Natural killer cell treated with Interleukin-12 subunit alpha and Interleukin-12 subunit beta and Interleukin-15 and Interleukin-18, amount 100 ng/mL, for 72 hours (primary cell): ENCODE data around the gene FBRSL1. TPM values are rescaled to one million over a fixed set of nuclear protein-coding genes. Genes with fewer than 3 reads are reported as not detected.

ENCODE experiments used
- ATAC-seq, 2 donors: fragments of 150-1000 bp; cut with Tn5 transposase in 1 of 2; sonication (Bioruptor Pico), chemical (Tn5 transposase) in 1 of 2; 2 replicates each; pipeline ENCODE4 v1.10.0; 2021
- DNase-seq: peaks from one replicate; pipeline ENCODE4 v3.0.0; 2022; ENCODE audit warnings: low spot score
- H3K27ac Mint-ChIP-seq, 2 donors: 1 replicate in 1 of 2; 2 replicates in 1 of 2; pipeline ENCODE4 v1.8.0; 2022; ENCODE audit warnings: mixed read lengths in 2 of 2, mild to moderate bottlenecking in 1 of 2, moderate library complexity in 1 of 2
- H3K27me3 Mint-ChIP-seq, 2 donors: 1 replicate in 1 of 2; 2 replicates in 1 of 2; pipeline ENCODE4 v1.8.0; 2022; ENCODE audit warnings: mixed read lengths in 2 of 2
- H3K36me3 Mint-ChIP-seq: one replicate; pipeline ENCODE4 v1.8.0; 2022; ENCODE audit warnings: mixed read lengths
- H3K4me1 Mint-ChIP-seq, 2 donors: 1 replicate in 1 of 2; 2 replicates in 1 of 2; pipeline ENCODE4 v1.8.0; 2022; ENCODE audit warnings: low read depth in 2 of 2, mixed read lengths in 2 of 2, mild to moderate bottlenecking in 1 of 2
- H3K4me3 Mint-ChIP-seq: one replicate; pipeline ENCODE4 v1.8.0; 2022; ENCODE audit warnings: mixed read lengths
- H3K9me3 Mint-ChIP-seq: 2 replicates; pipeline ENCODE4 v1.8.0; 2022; ENCODE audit warnings: mixed read lengths
- total RNA-seq, 2 donors: library from RNA; stranded (reverse); gene quantifications; one replicate each; pipeline ENCODE4 v1.2.3, GENCODE V29; 2022

FBRSL1 gene
- total RNA-seq, 2 donors from 2014 or later, result 38.0 to 91.5 TPM

DNA sequence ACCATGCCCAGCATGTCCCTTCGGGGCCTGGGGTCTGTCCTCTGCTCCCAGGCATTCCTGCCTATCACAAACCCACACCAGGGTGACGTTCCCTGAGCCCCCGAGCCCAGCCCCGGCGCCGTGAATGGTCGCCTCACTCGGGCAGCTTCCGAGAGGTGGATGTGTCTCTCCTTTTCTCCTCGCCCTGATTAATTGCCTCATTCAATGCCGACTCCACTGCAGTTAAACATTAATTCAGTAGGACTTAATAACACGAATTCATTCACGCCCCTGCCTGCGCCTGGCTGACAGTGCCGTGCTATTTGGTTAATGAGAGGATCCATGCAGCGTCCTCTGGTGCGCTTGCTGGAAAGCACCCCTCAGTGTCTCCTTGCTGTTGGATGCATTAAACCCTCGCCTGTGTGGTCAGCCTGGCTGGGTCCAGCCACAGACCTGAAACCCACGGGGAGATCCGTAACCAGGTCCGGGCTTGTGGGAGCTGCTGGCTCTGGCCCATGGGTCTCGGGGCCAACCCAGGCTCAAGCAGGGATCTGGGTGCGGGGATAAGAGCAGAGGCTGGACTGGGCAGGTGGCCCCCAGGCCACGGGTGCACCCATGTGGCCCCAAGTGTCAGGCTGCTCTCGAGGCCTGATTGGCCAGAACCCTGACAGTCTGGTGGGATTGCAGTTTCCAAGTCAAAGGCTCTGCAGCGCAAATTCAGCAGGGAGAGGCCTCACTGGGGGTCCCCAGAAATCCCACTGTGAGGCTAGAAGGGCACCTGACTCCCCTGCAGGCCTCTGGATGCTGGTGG, 55.4 kb downstream of the FBRSL1 start:
- H3K4me3 Mint-ChIP-seq, result no peak overlapping the region
- H3K9me3 Mint-ChIP-seq, result no peaks in the 10 kb centered on the region
- no peak overlapping the region for H3K27ac Mint-ChIP-seq
- no peaks in the 10 kb centered on the region for H3K36me3 Mint-ChIP-seq
- ATAC-seq (no peak), DNase-seq (no peak)
- H3K27me3 Mint-ChIP-seq, result no peaks in the 10 kb centered on the region
- H3K4me1 Mint-ChIP-seq, result peaks cover 5 to 6% of the 10 kb centered on the region in 2 donors

DNA sequence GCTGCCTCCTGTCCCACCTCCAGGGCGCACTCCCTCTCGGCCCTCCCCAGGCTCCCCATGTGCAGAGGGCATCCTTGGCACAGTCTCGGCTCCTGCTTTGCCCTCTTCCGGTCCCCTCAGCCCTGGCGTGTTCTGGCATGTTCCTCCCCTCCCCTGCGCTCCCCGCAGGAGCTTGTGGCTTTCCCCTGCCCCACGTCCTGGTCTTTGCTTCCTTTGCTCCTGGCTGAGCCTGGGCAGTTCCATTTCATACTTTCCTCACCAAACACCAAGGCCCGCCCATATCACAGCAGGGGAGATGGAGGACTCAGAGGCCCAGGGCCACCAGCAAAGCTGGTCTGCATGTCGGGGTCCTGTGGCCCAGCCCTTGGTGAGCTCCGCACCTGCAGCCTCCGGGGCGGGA, 56.0 kb downstream of the FBRSL1 start:
- H3K27me3 Mint-ChIP-seq, result no peaks in the 10 kb centered on the region
- H3K27ac Mint-ChIP-seq, result no peak overlapping the region
- ATAC-seq, result no peak
- H3K4me1 Mint-ChIP-seq, result peaks cover 5 to 6% of the 10 kb centered on the region in 2 donors
- H3K36me3 Mint-ChIP-seq, result no peaks in the 10 kb centered on the region
- DNase-seq, result no peak
- H3K9me3 Mint-ChIP-seq, result no peaks in the 10 kb centered on the region
- H3K4me3 Mint-ChIP-seq, result no peak overlapping the region

DNA sequence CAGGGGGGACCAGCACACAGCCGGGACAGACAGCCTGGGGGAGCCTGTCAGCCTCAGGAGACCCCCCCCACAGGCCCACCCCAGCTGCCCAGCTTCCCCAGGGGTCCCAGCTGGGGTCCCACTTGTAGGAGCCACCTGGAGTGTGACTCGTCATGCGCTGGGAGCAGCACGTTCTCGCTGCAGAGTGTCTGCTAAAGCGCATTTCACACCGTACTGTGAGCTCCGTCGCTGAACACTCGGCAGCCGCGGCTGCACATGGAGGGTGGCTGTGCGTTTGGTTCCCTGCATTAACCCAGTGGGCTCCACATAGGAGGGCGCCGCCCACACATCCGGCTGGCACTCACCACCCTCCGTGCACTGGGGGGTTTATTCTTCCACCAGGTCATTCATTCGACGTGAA, 56.7 kb downstream of the FBRSL1 start:
- DNase-seq, result no peak
- H3K9me3 Mint-ChIP-seq, result no peaks in the 10 kb centered on the region
- ATAC-seq, result no peak
- no peaks in the 10 kb centered on the region for H3K36me3 Mint-ChIP-seq
- no peak overlapping the region for H3K4me3 Mint-ChIP-seq
- H3K4me1 Mint-ChIP-seq, result peaks cover 5 to 6% of the 10 kb centered on the region in 2 donors
- no peak overlapping the region for H3K27ac Mint-ChIP-seq
- H3K27me3 Mint-ChIP-seq, result no peaks in the 10 kb centered on the region

DNA sequence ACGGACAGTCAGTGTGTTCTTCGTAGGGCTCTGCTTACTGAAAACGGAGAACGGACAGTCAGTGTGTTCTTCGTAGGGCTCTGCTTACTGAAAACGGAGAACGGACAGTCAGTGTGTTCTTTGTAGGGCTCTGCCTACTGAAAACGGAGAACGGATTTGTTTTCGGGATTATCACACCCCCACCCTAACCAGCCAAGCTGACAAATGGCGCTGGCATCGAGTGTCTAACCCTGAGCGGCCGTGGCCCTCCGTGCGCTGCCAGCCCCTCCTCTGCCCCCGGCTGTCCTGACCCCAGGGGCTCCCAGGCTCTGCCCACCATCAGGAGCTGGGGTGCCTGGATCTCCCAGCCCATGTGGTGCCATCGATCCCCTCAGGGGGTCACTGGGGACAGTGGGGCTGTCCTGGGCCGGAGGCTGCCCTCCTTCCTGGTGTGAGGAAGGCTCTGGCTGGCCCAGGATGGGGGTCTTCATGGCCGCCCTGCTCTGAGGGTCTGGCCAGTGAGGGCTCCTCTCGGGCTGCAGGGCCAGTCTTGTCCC, 57.3 kb downstream of the FBRSL1 start:
- no peak for DNase-seq
- Mint-ChIP-seq H3K9me3 (no peaks in the 10 kb centered on the region), H3K27me3 (no peaks in the 10 kb centered on the region), H3K4me1 (peaks cover 5 to 6% of the 10 kb centered on the region in 2 donors), H3K36me3 (no peaks in the 10 kb centered on the region), H3K27ac (no peak overlapping the region), H3K4me3 (no peak overlapping the region)
- ATAC-seq, result no peak

DNA sequence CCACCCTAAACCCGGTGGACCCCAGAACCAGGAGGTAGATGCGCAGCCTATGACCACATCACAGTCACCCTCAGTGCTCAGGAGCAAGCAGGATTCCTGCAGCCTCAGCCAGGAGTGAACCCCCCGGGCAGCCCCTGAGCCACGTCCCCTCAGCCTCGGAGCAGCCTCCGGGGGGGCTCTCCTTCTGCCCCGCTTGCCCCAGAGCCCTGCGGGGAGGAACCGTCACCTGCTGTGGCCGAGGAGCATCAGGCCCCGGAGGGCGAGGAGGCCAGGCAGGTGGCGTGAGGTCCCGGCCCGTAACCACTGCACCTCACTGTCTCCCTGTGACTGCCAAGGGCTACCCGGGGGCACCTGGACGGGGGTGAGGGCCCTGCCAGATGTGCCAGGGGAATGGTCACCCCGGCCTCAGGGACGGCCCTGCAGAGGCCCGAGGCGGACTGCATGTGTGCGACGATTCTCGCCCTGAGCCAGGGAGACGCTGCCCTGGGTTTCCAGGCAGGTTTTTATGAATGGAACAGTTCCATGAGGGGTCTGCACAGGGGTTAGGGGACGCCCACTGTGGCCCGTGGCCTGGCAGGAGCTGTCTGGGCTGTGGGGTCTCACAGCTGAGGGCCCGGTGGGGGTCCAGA, 58.6 kb downstream of the FBRSL1 start:
- H3K27me3 Mint-ChIP-seq, result no peaks in the 10 kb centered on the region
- ATAC-seq, result no peak
- no peaks in the 10 kb centered on the region for H3K36me3 Mint-ChIP-seq

DNA sequence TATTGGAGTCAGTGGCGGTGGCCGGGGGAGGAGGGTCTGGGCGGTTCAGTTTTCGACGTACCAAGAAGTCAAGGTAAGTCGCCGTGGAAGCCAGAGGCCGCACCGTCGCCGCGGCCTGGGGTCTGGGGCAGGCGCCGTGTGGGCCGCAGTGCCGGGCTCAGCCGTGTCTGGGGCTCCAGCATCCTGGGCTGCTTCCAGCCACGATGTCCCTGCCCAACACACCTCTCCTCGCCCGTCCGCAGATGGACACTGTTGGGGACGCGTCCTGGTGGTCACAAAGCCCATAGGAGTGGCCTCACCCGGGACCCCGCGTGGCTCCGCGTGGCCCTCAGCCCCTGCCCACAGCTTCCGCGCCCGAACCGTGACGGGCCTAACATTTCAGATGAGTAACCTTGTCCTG, 59.1 kb downstream of the FBRSL1 start:
- Mint-ChIP-seq H3K4me3 (no peak overlapping the region), H3K36me3 (no peaks in the 10 kb centered on the region), H3K4me1 (peaks cover 5 to 6% of the 10 kb centered on the region in 2 donors), H3K27me3 (no peaks in the 10 kb centered on the region), H3K9me3 (no peaks in the 10 kb centered on the region), H3K27ac (no peak overlapping the region)
- no peak for ATAC-seq
- no peak for DNase-seq

More for the DNA sequence above, 58.6 kb downstream of the FBRSL1 start:
- H3K4me1 Mint-ChIP-seq, result peaks cover 5 to 6% of the 10 kb centered on the region in 2 donors
- no peak for DNase-seq
- H3K27ac Mint-ChIP-seq, result no peak overlapping the region
- H3K9me3 Mint-ChIP-seq, result no peaks in the 10 kb centered on the region
- no peak overlapping the region for H3K4me3 Mint-ChIP-seq

DNA sequence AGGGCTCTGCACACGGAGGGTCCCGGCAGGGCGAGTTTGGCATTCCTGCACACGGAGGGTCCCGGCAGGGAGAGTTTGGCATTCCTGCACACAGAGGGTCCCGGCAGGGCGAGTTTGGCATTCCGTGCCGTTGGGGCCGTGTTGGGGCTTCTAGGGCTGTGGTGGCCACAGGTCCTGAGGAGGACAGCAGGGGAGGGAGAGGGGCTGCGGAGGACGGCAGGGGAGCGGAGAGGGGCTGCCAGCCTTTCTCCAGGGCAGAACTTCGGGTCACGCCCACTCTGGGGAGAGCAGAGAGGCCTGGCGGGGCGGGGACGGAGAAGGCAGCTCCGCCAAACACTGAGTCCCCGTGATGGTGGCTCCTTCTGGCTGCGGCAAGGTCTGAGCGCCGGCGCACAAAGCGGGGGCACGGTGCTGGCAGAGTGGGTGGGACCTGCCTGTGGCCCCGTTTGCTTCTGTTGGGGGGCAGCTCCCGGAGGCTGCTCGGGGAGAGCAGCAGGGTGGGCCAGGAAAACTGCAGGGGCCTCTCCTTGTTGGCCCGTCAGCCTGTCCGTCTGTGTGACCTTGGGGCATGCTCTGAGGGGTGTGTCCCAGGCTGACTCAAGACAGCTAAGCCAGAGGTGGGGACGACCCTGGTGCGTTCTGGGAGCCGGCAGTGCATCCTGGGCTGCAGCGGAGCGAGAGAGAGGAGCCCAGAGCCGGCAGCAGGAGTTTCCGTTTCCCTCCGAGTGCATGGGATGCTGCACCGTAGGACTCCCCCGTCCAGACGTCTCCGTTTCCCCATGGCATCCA, 60.3 kb downstream of the FBRSL1 start:
- no peak overlapping the region for H3K27ac Mint-ChIP-seq
- no peaks in the 10 kb centered on the region for H3K27me3 Mint-ChIP-seq
- no peak for ATAC-seq
- H3K4me3 Mint-ChIP-seq, result no peak overlapping the region
- no peak for DNase-seq
- H3K9me3 Mint-ChIP-seq, result no peaks in the 10 kb centered on the region
- H3K4me1 Mint-ChIP-seq, result no peaks in the 10 kb centered on the region
- H3K36me3 Mint-ChIP-seq, result no peaks in the 10 kb centered on the region

DNA sequence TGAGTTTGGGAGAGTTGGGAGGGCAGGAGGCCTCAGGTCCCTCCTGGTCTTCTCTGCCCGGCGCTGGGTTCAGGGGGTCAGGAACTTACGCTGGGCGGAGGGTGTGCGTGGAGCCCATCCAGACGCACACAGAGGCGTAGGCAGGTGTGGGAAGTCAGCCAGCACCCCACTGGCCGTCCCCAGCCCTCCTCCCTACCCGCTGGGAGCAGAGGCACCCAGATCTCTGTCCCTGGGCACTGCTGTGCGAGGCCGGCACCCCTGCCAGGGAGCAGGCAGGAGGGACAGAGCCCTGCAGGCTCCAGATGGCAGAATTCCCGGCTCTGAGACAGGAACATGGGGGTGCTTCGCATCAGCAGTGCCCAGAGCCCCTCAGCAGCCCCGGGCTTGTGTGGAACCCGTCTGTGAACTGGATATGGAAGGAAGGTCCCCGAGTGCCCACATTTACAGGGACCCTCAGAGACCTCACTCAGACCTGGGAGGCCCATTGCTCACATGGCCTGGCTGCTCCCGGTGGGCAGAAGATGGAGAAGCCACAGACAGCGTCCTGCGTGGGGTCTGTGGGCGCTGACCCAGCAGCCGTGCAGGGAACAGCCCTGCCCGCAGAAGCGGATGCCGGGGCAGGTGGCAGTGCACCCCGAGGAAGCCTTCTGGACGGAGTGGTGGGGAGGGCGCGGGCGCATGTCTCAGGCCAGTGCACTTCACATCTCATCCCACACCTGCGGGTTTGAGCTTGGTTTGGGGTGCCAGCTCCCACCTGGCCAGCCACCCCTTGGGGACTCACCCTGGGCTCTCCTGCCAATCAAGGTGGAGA, 61.1 kb downstream of the FBRSL1 start:
- no peak for ATAC-seq
- no peak overlapping the region for H3K4me3 Mint-ChIP-seq
- no peaks in the 10 kb centered on the region for H3K4me1 Mint-ChIP-seq
- no peak overlapping the region for H3K27ac Mint-ChIP-seq
- no peaks in the 10 kb centered on the region for H3K27me3 Mint-ChIP-seq
- DNase-seq, result no peak
- no peaks in the 10 kb centered on the region for H3K9me3 Mint-ChIP-seq
- no peaks in the 10 kb centered on the region for H3K36me3 Mint-ChIP-seq

DNA sequence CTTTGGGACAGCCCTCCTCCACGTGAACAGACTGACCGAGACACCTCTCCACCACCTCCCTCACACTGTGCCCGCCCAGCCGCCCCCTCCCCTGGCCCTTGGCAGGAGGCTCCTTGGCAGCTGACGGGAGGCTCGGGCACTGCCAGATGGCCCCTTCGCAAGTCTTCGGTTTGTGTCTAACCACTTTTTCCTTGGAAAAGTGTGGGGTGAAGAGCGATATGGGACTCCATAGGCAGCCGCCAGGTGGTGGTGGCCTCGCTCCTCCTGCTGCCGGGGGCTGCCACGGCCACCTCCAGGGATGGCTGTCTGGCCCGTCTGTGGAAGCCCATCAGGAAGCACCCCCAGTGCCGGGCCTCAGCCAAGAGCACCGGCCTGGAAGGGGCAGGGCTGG, 61.7 kb downstream of the FBRSL1 start:
- DNase-seq (no peak), ATAC-seq (no peak)
- Mint-ChIP-seq H3K27ac (no peak overlapping the region), H3K36me3 (no peaks in the 10 kb centered on the region), H3K4me3 (no peak overlapping the region), H3K4me1 (no peaks in the 10 kb centered on the region), H3K9me3 (no peaks in the 10 kb centered on the region), H3K27me3 (no peaks in the 10 kb centered on the region)

DNA sequence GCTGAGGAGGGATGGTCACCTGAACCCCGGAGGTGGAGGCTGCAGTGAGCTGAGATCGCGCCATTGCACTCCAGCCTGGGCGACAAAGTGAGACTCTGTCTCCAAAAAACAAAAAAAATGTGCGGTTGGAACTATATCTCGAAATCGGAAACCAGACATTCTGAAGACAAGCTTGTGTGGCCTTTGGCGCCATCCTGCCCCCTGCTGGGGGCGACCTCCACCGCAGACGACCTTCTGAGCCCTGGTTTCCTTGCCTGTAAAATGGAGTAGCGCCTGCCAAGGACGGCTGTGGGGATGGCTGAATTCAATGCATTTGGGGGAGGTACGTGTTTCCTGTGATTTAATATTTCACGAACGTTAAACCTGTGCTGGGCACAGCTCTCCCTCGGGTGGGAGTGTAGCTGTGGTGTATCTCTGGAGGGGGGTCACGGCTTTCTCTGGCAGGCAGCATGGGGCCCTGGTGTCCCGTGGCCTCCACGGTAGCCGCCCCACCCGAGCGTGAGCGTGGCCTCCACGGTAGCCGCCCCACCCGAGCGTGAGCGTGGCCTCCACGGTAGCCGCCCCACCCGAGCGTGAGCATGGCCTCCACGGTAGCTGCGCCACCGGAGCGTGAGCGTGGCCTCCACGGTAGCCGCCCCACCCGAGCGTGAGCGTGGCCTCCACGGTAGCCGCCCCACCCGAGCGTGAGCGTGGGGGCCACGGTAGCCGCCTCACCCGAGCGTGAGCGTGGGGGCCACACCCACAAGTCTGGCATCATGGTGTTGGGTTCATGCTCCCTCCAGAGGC, 65.1 kb downstream of the FBRSL1 start:
- Mint-ChIP-seq H3K36me3 (no peaks in the 10 kb centered on the region), H3K27me3 (peaks cover 0 to 3% of the 10 kb centered on the region in 2 donors), H3K4me3 (no peak overlapping the region), H3K4me1 (peaks cover 0 to 7% of the 10 kb centered on the region in 2 donors), H3K9me3 (no peaks in the 10 kb centered on the region), H3K27ac (no peak overlapping the region)
- no peak for DNase-seq
- no peak for ATAC-seq

DNA sequence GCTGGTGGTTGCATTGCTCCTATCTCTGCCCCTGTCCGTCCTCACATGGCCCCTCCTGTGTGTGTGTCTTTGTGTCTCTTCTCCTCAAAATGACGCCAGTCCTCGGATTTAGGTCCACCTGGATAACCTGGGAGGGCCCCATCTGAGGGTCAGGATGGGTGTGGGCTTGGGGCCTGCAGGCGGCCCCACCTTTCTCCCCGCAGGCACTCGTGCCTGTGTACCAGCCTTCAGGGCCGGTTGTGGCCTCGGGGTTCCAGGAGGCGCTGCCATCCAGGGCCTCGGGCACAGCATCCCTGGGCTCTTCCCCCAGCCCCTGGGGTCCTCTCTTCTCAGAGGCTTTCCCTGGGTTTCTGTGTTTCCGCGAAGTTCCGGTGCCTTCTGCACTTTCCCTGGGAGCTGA, 65.7 kb downstream of the FBRSL1 start:
- peaks cover 0 to 3% of the 10 kb centered on the region in 2 donors for H3K27me3 Mint-ChIP-seq
- H3K27ac Mint-ChIP-seq, result no peak overlapping the region
- no peaks in the 10 kb centered on the region for H3K36me3 Mint-ChIP-seq
- H3K4me3 Mint-ChIP-seq, result no peak overlapping the region
- DNase-seq (no peak), ATAC-seq (no peak)
- H3K9me3 Mint-ChIP-seq, result no peaks in the 10 kb centered on the region
- H3K4me1 Mint-ChIP-seq, result peaks cover 0 to 7% of the 10 kb centered on the region in 2 donors

DNA sequence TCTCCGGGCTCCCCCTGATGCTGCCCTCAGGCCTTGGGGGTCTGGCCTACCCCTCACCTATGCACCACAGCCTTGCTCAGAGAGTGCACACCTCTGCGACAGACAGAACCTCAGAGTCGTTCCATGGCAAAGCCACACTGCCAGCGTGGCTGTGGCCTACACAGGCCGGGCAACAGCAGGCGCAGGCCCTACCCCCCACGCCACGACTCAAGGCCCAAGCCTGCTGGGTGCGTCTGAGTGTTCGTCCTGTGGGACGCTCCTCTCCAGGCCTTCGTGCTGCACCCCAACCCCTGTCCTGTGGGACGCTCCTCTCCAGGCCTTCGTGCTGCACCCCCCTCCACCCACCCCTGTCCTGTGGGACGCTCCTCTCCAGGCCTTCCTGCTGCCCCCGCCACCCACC, 66.3 kb downstream of the FBRSL1 start:
- Mint-ChIP-seq H3K9me3 (no peaks in the 10 kb centered on the region), H3K4me3 (no peak overlapping the region), H3K4me1 (peaks cover 0 to 7% of the 10 kb centered on the region in 2 donors), H3K27me3 (peaks cover 0 to 3% of the 10 kb centered on the region in 2 donors), H3K36me3 (no peaks in the 10 kb centered on the region), H3K27ac (no peak overlapping the region)
- DNase-seq, result no peak
- ATAC-seq, result no peak

DNA sequence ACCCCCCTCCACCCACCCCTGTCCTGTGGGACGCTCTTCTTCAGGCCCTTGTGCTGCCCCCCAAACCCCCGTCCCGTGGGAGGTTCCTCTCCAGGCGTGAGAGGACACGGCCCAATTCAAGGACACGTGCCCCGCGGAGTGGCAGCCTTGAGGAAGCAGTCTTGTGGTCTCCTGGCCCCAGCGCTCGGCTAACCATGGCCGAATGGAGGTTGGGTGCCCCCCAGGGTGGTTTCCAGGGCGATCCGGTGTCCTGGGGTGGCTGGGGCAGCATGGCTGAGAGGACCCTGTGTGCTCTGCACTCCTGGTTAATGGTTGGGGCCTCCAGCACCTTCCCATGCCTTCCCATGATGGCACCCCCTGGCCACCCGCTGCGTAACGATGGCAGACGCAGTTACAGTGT, 66.8 kb downstream of the FBRSL1 start:
- Mint-ChIP-seq H3K36me3 (no peaks in the 10 kb centered on the region), H3K9me3 (no peaks in the 10 kb centered on the region), H3K4me1 (peaks cover 0 to 7% of the 10 kb centered on the region in 2 donors), H3K27ac (no peak overlapping the region), H3K27me3 (peaks cover 0 to 3% of the 10 kb centered on the region in 2 donors), H3K4me3 (no peak overlapping the region)
- DNase-seq (no peak), ATAC-seq (no peak)
